Lower lobe of right lung (tissue), 2 donors: ENCODE measurements around the gene TBL1X. TPM values are rescaled to one million over a fixed set of nuclear protein-coding genes. Genes with fewer than 3 reads are reported as not detected.

ENCODE experiments used
- ATAC-seq, 2 donors: fragments of 200-7000 bp; cut with Tn5 transposase; one replicate each; pipeline ENCODE4 v1.9.1; 2020 to 2022; ENCODE audit warnings: mild to moderate bottlenecking in 2 of 2, moderate library complexity in 2 of 2
- DNase-seq: peaks from one replicate; pipeline ENCODE4 v3.0.0-alpha.2; 2020
- H3K27ac ChIP-seq: fragments of 200-600 bp; one replicate; pipeline ENCODE4 v1.8.0; 2022
- H3K27me3 ChIP-seq: fragments of 200-600 bp; one replicate; pipeline ENCODE4 v1.8.0; 2022; ENCODE audit warnings: low read depth
- H3K36me3 ChIP-seq: fragments of 200-600 bp; one replicate; pipeline ENCODE4 v1.8.0; 2022; ENCODE audit warnings: mild to moderate bottlenecking
- H3K4me1 ChIP-seq: fragments of 200-600 bp; one replicate; pipeline ENCODE4 v1.8.0; 2022
- H3K4me3 ChIP-seq: fragments of 200-600 bp; one replicate; pipeline ENCODE4 v1.8.0; 2022; ENCODE audit warnings: mild to moderate bottlenecking
- H3K9me3 ChIP-seq: fragments of 200-600 bp; one replicate; pipeline ENCODE4 v1.8.0; 2022
- CTCF ChIP-seq: fragments of 200-600 bp; IDR thresholded peaks from one replicate; pipeline ENCODE4 v1.8.0; 2022; ENCODE audit warnings: antibody characterized with exemption, mild to moderate bottlenecking
- intact Hi-C: fragments of 100-400 bp; cut with DNase I; formaldehyde crosslinking; loops from one replicate; pipeline ENCODE4 v1.11.0; 2022
- total RNA-seq: library from RNA; stranded (reverse); fragmentation: NEBNext Ultra II Directional; extraction: Animal tissue kit (Norgen Biotek cat#: 25700); gene quantifications from one replicate; pipeline ENCODE4 v1.2.1, GENCODE V29; 2021
- donor health status: DM: no; HTN: yes; CAD: no; lungs with severe emphysema.

TBL1X gene
- total RNA-seq, 1 donor from 2014 or later: 21.4 TPM

- no peak for TF ChIP-seq CTCF
- intact Hi-C loops: no loop called here
- Histone ChIP-seq H3K36me3 (no peaks in the 10 kb centered on the region), H3K27ac (no peak overlapping the region), H3K4me1 (no peaks in the 10 kb centered on the region), H3K4me3 (no peak overlapping the region), H3K9me3 (no peaks in the 10 kb centered on the region), H3K27me3 (no peaks in the 10 kb centered on the region)
- DNase-seq (no peak), ATAC-seq (no peak)
Measured at GRCh38 chrX:9516635-9517034, 51.8 kb downstream of the TBL1X start.

GRCh38 chrX:9518051-9518450, 53.2 kb downstream of the TBL1X start:
- Histone ChIP-seq H3K4me1 (no peaks in the 10 kb centered on the region), H3K36me3 (no peaks in the 10 kb centered on the region), H3K9me3 (no peaks in the 10 kb centered on the region), H3K27ac (no peak overlapping the region), H3K4me3 (no peak overlapping the region), H3K27me3 (no peaks in the 10 kb centered on the region)
- DNase-seq: no peak
- intact Hi-C loops: no loop called here
- ATAC-seq: no peak
- TF ChIP-seq CTCF: no peak

GRCh38 chrX:9518889-9519288, 54.0 kb downstream of the TBL1X start:
- Histone ChIP-seq H3K27me3 (no peaks in the 10 kb centered on the region), H3K27ac (no peak overlapping the region), H3K36me3 (no peaks in the 10 kb centered on the region), H3K4me1 (no peaks in the 10 kb centered on the region), H3K4me3 (no peak overlapping the region), H3K9me3 (no peaks in the 10 kb centered on the region)
- intact Hi-C loops: no loop called here
- no peak for TF ChIP-seq CTCF
- DNase-seq: no peak
- no peak for ATAC-seq

- Histone ChIP-seq H3K27me3 (no peaks in the 10 kb centered on the region), H3K36me3 (no peaks in the 10 kb centered on the region), H3K27ac (no peak overlapping the region), H3K9me3 (no peaks in the 10 kb centered on the region), H3K4me3 (no peak overlapping the region), H3K4me1 (no peaks in the 10 kb centered on the region)
- ATAC-seq (peak in 1 of 2 donors; percentile 28), DNase-seq (no peak)
- intact Hi-C loops: no loop called here
- TF ChIP-seq CTCF: no peak
Measured at GRCh38 chrX:9519546-9520216, 54.8 kb downstream of the TBL1X start.

GRCh38 chrX:9520217-9520590, 55.3 kb downstream of the TBL1X start:
- ATAC-seq (no peak), DNase-seq (no peak)
- no peak for TF ChIP-seq CTCF
- H3K36me3 ChIP-seq: no peaks in the 10 kb centered on the region
- H3K27ac ChIP-seq: no peak overlapping the region
- H3K9me3 ChIP-seq: no peaks in the 10 kb centered on the region
- H3K4me1 ChIP-seq: no peaks in the 10 kb centered on the region
- H3K27me3 ChIP-seq: no peaks in the 10 kb centered on the region
- intact Hi-C loops: no loop called here
- no peak overlapping the region for H3K4me3 ChIP-seq
